Loucy (cell line): ENCODE results near the gene OPA3.

ENCODE experiments used
- H2AFZ ChIP-seq: fragments of 200-600 bp; sonication (generic); 2 replicates; pipeline ENCODE4 v1.6.0; 2016; ENCODE audit warnings: antibody characterized with exemption, mild to moderate bottlenecking, low read length, moderate library complexity
- H3F3A ChIP-seq: fragments of 200-600 bp; 2 replicates; pipeline ENCODE4 v1.6.0; 2016; ENCODE audit warnings: antibody characterized with exemption, low read depth, mild to moderate bottlenecking
- H3K27me3 ChIP-seq: fragments of 200-600 bp; sonication (generic); 2 replicates; pipeline ENCODE4 v1.6.1; 2014; ENCODE audit warnings: low read length, mild to moderate bottlenecking; ENCODE audit not compliant: insufficient read depth, poor library complexity, severe bottlenecking
- H3K36me3 ChIP-seq: fragments of 200-600 bp; sonication (generic); 2 replicates; pipeline ENCODE4 v1.6.1; 2016; ENCODE audit warnings: low read length; ENCODE audit not compliant: insufficient read depth
- H3K4me1 ChIP-seq: fragments of 200-600 bp; sonication (generic); 2 replicates; pipeline ENCODE4 v1.5.1; 2014; ENCODE audit warnings: low read length, mild to moderate bottlenecking; ENCODE audit not compliant: insufficient read depth, poor library complexity, severe bottlenecking
- H3K4me2 ChIP-seq: fragments of 200-600 bp; sonication (generic); 2 replicates; pipeline ENCODE4 v1.6.0; 2014; ENCODE audit warnings: antibody characterized with exemption, low read length, low read depth, mild to moderate bottlenecking; ENCODE audit not compliant: poor library complexity, severe bottlenecking
- H3K4me3 ChIP-seq: fragments of 200-600 bp; sonication (generic); 2 replicates; pipeline ENCODE4 v1.5.1; 2014; ENCODE audit warnings: low read length, mild to moderate bottlenecking, mixed read lengths; ENCODE audit not compliant: poor library complexity, severe bottlenecking
- H3K79me2 ChIP-seq: fragments of 200-600 bp; sonication (generic); 2 replicates; pipeline ENCODE4 v1.6.1; 2014; ENCODE audit warnings: low read length; ENCODE audit not compliant: insufficient read depth
- H3K9ac ChIP-seq: fragments of 200-600 bp; sonication (generic); 2 replicates; pipeline ENCODE4 v1.6.0; 2014; ENCODE audit warnings: mild to moderate bottlenecking, low read depth, low read length, moderate library complexity; ENCODE audit not compliant: poor library complexity, severe bottlenecking
- H3K9me2 ChIP-seq: fragments of 200-600 bp; sonication (generic); replicated peaks from 2 replicates; pipeline ENCODE4 v1.6.1; 2016; ENCODE audit warnings: low read depth, low read length, mixed read lengths
- H3K9me3 ChIP-seq: fragments of 200-600 bp; sonication (generic); 2 replicates; pipeline ENCODE4 v1.6.1; 2014; ENCODE audit warnings: mild to moderate bottlenecking, antibody characterized with exemption, low read length, low read depth; ENCODE audit not compliant: insufficient read depth
- H4K20me1 ChIP-seq: fragments of 200-600 bp; sonication (generic); 2 replicates; pipeline ENCODE4 v1.6.0; 2014; ENCODE audit warnings: antibody characterized with exemption, low read length, mild to moderate bottlenecking; ENCODE audit not compliant: insufficient read depth, poor library complexity, severe bottlenecking
- CTCF ChIP-seq: fragments of 200-600 bp; sonication (generic); conservative IDR thresholded peaks from 2 replicates; pipeline ENCODE4 v1.5.1; 2014; ENCODE audit warnings: mild to moderate bottlenecking, antibody characterized with exemption, low read length
- EZH2phosphoT487 ChIP-seq: fragments of 200-600 bp; IDR thresholded peaks from 2 replicates; pipeline ENCODE4 v1.6.1; 2018; ENCODE audit warnings: antibody characterized with exemption, mild to moderate bottlenecking, moderate library complexity, borderline replicate concordance

OPA3 gene

GRCh38 chr19:45526143-45526542 lies 58.5 kb downstream of the OPA3 start:
- H3K27me3 ChIP-seq, result no peaks in the 10 kb centered on the region
- no peak overlapping the region for H3K9ac ChIP-seq
- no peak overlapping the region for H3K4me2 ChIP-seq
- no peaks in the 10 kb centered on the region; the same call in 1 of the 2 replicates for H3F3A ChIP-seq
- peaks cover 62% of the 10 kb centered on the region for H3K36me3 ChIP-seq
- H3K9me3 ChIP-seq, result no peaks in the 10 kb centered on the region
- peaks cover 9% of the 10 kb centered on the region for H4K20me1 ChIP-seq
- H3K4me1 ChIP-seq, result no peaks in the 10 kb centered on the region
- no peaks in the 10 kb centered on the region for H3K9me2 ChIP-seq
- no peak overlapping the region for H3K4me3 ChIP-seq
- no peak overlapping the region for H2AFZ ChIP-seq
- no peaks in the 10 kb centered on the region for H3K79me2 ChIP-seq
- TF ChIP-seq CTCF (no peak), EZH2phosphoT487 (no peak)

- Histone ChIP-seq H3K79me2 (no peaks in the 10 kb centered on the region), H3K4me3 (no peak overlapping the region), H3K4me1 (no peaks in the 10 kb centered on the region), H3K4me2 (no peak overlapping the region), H2AFZ (no peak overlapping the region), H3K9me3 (no peaks in the 10 kb centered on the region), H4K20me1 (peaks cover 13% of the 10 kb centered on the region), H3K27me3 (no peaks in the 10 kb centered on the region), H3K9me2 (no peaks in the 10 kb centered on the region), H3F3A (no peaks in the 10 kb centered on the region; the same call in 1 of the 2 replicates), H3K9ac (no peak overlapping the region), H3K36me3 (peaks cover 75% of the 10 kb centered on the region)
- no peak for TF ChIP-seq CTCF
- no peak for TF ChIP-seq EZH2phosphoT487
Observed at GRCh38 chr19:45524575-45525129, 60.0 kb downstream of the OPA3 start.

GRCh38 chr19:45523642-45524256 lies 60.9 kb downstream of the OPA3 start:
- no peaks in the 10 kb centered on the region for H3K4me1 ChIP-seq
- H3K36me3 ChIP-seq, result peaks cover 75% of the 10 kb centered on the region
- H3K9ac ChIP-seq, result no peak overlapping the region
- TF ChIP-seq EZH2phosphoT487, result no peak
- TF ChIP-seq CTCF, result peak; percentile 86
- no peaks in the 10 kb centered on the region; the same call in 1 of the 2 replicates for H3F3A ChIP-seq
- no peaks in the 10 kb centered on the region for H3K79me2 ChIP-seq
- H3K9me3 ChIP-seq, result no peaks in the 10 kb centered on the region
- no peak overlapping the region for H3K4me3 ChIP-seq
- no peaks in the 10 kb centered on the region for H3K9me2 ChIP-seq
- H2AFZ ChIP-seq, result no peak overlapping the region
- peaks cover 13% of the 10 kb centered on the region for H4K20me1 ChIP-seq
- H3K27me3 ChIP-seq, result no peaks in the 10 kb centered on the region
- no peak overlapping the region for H3K4me2 ChIP-seq
